ENCODE data around the gene SYT1. TPM values are rescaled to one million over a fixed set of nuclear protein-coding genes. Genes with fewer than 3 reads are reported as not detected.

Gene SYT1
- total RNA-seq, 1 donor from 2014 or later: not detected

DNA sequence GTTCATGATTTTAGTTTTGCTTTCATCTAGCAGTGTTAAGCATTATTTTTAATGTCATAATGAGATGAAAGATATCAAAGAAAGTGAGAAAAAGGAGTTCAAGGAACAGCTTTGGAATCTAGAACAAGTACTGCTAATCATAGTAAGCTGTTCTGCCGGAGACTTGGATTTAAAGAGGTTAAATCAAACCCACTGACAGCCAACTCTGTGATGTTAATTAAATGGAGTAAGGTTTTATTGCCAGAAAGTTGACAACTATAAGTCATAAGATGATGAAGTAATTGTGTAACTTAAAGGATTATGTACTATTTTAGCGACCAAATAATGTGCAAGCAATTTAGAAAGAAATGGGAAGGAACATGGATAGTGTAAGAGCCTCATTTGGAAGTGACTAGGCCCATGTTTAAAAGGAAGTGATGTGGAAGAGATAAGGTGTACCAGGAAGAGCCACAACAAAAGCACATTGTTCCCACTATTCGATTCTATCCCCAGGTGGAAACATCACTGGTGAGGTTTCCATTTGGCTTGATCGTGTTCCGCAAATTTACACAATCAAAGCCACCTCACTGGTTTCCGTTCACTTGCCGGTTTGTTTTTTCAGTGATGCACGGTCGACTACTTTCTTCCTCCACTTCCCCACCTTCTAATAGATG lies 437.7 kb downstream of the SYT1 start:
- DNase-seq (ENCODE audit: low spot score): no peak
- H3K27ac Mint-ChIP-seq: no peak overlapping the region
- no peaks in the 10 kb centered on the region for H3K27me3 Mint-ChIP-seq (ENCODE audit: low read depth)
- H3K9me3 Mint-ChIP-seq: no peaks in the 10 kb centered on the region
- intact Hi-C loops (cut with micrococcal nuclease): no loop called here
- H3K4me3 Mint-ChIP-seq (ENCODE audit: low read depth): no peak overlapping the region
- H3K4me1 Mint-ChIP-seq (ENCODE audit: low read depth): no peaks in the 10 kb centered on the region
- H3K36me3 Mint-ChIP-seq (ENCODE audit: low read depth): no peaks in the 10 kb centered on the region

DNA sequence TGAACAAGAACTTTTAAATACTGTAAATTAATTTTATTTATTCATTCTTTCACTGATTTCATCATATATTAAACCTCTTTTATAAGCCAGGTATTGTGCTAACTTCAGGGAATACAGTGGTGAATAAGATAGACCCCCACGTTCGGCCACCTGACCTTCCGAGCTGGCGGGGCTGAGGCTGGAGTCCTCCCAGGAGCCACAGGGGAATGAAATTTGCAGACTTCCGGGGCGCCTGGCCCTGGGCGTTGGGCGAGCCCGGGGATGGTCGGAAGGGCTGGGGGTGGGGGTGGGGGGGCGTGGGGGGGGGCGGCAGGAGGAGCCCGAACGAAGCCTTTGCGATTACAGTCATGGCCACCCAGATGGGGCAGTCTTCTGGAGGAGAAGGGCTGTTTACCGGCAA lies 442.8 kb downstream of the SYT1 start:
- Mint-ChIP-seq H3K27ac (no peak overlapping the region), H3K9me3 (peaks cover 10% of the 10 kb centered on the region), H3K36me3 (ENCODE audit: low read depth) (no peaks in the 10 kb centered on the region), H3K4me3 (ENCODE audit: low read depth) (no peak overlapping the region), H3K27me3 (ENCODE audit: low read depth) (no peaks in the 10 kb centered on the region), H3K4me1 (ENCODE audit: low read depth) (no peaks in the 10 kb centered on the region)
- intact Hi-C loops (cut with micrococcal nuclease): no loop called here
- DNase-seq (ENCODE audit: low spot score): no peak

DNA sequence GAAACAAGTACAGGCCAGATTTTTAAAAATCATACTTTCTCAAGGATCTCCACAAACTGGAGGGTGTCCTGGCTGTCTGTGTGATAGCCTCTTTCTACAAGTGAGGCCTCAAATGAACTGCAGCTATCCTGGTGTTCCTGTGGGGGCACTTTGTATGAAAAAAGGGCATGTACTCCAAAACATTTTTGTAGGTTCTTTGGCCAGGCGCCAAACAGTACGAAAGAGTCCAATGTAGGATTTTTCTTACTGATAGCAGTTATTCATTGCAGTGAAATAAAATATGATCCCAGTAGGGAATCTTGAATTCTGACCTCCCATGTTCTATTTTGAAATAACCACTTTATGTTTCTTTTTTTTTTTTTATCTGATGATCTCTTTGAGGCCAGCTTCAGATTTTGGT lies 444.5 kb downstream of the SYT1 start:
- Mint-ChIP-seq H3K4me3 (ENCODE audit: low read depth) (no peak overlapping the region), H3K27me3 (ENCODE audit: low read depth) (no peaks in the 10 kb centered on the region), H3K36me3 (ENCODE audit: low read depth) (no peaks in the 10 kb centered on the region), H3K27ac (no peak overlapping the region), H3K4me1 (ENCODE audit: low read depth) (no peaks in the 10 kb centered on the region), H3K9me3 (peaks cover 10% of the 10 kb centered on the region)
- intact Hi-C loops (cut with micrococcal nuclease): no loop called here
- DNase-seq (ENCODE audit: low spot score): no peak

DNA sequence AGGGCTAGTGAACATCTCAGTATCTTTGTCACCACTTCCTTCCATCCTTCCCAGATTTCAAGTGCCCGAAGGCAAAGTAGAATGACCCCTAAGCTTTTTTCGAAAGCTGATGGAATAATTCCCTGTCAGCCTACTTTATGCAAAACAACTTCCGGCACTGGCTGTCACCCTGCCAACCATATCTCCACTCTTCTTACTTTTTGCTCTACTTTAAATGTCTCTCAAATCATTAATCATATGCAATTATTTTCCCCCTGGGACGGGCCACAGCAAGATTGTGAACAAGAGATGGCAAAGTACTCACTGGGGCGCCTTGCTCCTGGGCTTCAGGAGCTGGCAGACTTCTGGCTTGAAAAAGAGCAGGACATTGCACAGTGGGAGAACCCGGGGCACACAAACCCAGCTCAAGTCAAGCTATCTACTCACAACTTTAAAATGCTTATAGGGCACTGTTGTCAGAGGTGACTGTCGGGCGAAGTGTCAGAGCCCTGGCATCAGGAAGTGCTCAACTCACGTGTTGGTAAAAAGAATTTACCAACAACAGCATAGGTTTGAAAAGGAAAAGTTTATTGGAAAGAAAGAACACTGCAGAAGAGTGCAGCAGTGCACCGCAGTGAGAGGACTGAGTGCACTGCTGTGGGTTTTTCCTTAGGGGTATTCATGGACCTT lies 452.7 kb downstream of the SYT1 start:
- H3K36me3 Mint-ChIP-seq (ENCODE audit: low read depth): no peaks in the 10 kb centered on the region
- H3K9me3 Mint-ChIP-seq: peaks cover 16% of the 10 kb centered on the region

DNA sequence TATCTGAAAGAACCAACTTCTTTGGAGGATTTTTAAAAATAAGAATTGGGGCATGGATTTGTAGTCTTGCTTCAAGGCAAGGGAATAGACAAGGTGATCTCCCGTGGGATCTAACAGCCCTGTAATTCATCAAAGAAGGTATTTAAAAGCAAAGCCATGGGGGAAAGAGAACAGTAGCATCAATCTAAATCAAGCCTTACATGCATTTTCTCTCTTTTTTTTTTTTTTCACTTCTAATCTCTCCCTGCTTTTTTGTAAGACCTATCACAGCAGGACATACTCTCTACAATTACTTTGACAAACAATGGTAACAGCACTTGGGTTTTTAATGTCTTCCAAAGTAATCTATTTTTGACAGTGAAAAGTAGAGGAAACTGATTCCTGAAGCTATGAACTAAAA lies 458.3 kb downstream of the SYT1 start:
- intact Hi-C loops (cut with micrococcal nuclease): no loop called here
- Mint-ChIP-seq H3K9me3 (peaks cover 17% of the 10 kb centered on the region), H3K36me3 (ENCODE audit: low read depth) (no peaks in the 10 kb centered on the region), H3K4me3 (ENCODE audit: low read depth) (no peak overlapping the region), H3K27me3 (ENCODE audit: low read depth) (no peaks in the 10 kb centered on the region), H3K27ac (no peak overlapping the region), H3K4me1 (ENCODE audit: low read depth) (no peaks in the 10 kb centered on the region)
- no peak for DNase-seq (ENCODE audit: low spot score)

More for the DNA sequence above, 452.7 kb downstream of the SYT1 start:
- intact Hi-C loops (cut with micrococcal nuclease): no loop called here
- no peak overlapping the region for H3K27ac Mint-ChIP-seq
- H3K27me3 Mint-ChIP-seq (ENCODE audit: low read depth): no peaks in the 10 kb centered on the region
- no peak overlapping the region for H3K4me3 Mint-ChIP-seq (ENCODE audit: low read depth)
- no peak for DNase-seq (ENCODE audit: low spot score)
- no peaks in the 10 kb centered on the region for H3K4me1 Mint-ChIP-seq (ENCODE audit: low read depth)

DNA sequence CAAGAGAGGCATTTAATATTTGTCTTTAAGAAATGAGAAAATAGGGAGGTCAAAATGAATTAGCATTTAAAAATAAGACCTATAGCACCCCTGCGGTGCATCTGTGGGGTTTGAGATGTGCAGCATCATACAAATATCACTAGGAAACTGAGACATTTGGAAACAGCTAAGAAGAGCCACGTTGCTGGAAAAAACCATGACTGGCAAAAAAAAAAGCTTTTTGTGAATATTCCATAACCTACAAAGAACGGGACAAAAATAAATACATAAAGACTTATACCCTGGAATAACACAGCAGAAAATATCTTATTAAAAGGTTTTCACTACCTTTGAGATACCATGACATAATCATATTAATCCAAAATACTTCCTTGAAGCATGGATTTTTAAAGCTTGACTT lies 460.0 kb downstream of the SYT1 start:
- H3K4me1 Mint-ChIP-seq (ENCODE audit: low read depth): no peaks in the 10 kb centered on the region
- no peaks in the 10 kb centered on the region for H3K27me3 Mint-ChIP-seq (ENCODE audit: low read depth)
- H3K4me3 Mint-ChIP-seq (ENCODE audit: low read depth): no peak overlapping the region
- intact Hi-C loops (cut with micrococcal nuclease): no loop called here
- H3K27ac Mint-ChIP-seq: no peak overlapping the region
- no peaks in the 10 kb centered on the region for H3K36me3 Mint-ChIP-seq (ENCODE audit: low read depth)
- H3K9me3 Mint-ChIP-seq: peaks cover 8% of the 10 kb centered on the region
- no peak for DNase-seq (ENCODE audit: low spot score)

DNA sequence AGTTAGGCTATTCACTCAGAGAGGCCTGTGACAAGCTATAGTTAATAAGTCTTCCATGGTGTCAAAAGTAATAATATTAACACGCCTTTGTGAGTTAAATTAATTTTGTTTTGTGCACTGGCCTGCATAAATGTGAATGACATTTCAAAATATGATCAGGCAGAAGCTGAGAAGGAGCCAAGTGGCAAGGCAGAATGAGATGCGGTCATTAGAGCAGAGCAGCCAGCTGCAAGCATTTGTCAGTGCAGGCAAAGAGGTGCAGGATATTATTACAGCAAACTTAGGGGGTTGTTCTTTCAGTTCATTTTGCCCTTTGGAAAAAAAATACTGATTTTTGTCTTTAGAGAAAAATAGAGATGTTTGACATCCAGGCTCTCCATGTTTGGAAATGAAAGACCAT lies 461.6 kb downstream of the SYT1 start:
- intact Hi-C loops (cut with micrococcal nuclease): no loop called here
- no peak overlapping the region for H3K27ac Mint-ChIP-seq
- DNase-seq (ENCODE audit: low spot score): no peak
- no peaks in the 10 kb centered on the region for H3K4me1 Mint-ChIP-seq (ENCODE audit: low read depth)
- H3K4me3 Mint-ChIP-seq (ENCODE audit: low read depth): no peak overlapping the region
- no peaks in the 10 kb centered on the region for H3K36me3 Mint-ChIP-seq (ENCODE audit: low read depth)
- peaks cover 5% of the 10 kb centered on the region for H3K9me3 Mint-ChIP-seq
- no peaks in the 10 kb centered on the region for H3K27me3 Mint-ChIP-seq (ENCODE audit: low read depth)

DNA sequence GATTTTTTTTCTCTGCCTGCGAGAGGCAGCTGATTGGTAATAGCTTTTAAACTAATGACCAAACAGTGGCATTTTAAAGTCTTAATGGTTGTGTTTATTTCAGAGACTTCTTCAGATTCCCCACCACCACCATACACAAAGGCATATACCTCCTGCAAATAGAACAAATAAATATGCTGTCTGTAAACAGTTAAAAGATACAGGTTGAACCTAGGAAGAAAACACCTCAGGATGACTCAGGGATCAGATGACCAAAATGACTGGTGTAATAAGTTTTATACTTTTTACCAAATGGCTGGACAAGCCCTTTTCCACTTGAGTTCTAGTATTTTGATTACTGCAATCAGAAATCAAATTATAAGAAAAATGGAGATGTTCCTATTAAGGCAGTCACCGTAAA lies 462.1 kb downstream of the SYT1 start:
- no peak for DNase-seq (ENCODE audit: low spot score)
- Mint-ChIP-seq H3K4me3 (ENCODE audit: low read depth) (no peak overlapping the region), H3K27ac (no peak overlapping the region), H3K27me3 (ENCODE audit: low read depth) (no peaks in the 10 kb centered on the region), H3K4me1 (ENCODE audit: low read depth) (no peaks in the 10 kb centered on the region), H3K36me3 (ENCODE audit: low read depth) (no peaks in the 10 kb centered on the region), H3K9me3 (peaks cover 5% of the 10 kb centered on the region)
- intact Hi-C loops (cut with micrococcal nuclease): no loop called here

DNA sequence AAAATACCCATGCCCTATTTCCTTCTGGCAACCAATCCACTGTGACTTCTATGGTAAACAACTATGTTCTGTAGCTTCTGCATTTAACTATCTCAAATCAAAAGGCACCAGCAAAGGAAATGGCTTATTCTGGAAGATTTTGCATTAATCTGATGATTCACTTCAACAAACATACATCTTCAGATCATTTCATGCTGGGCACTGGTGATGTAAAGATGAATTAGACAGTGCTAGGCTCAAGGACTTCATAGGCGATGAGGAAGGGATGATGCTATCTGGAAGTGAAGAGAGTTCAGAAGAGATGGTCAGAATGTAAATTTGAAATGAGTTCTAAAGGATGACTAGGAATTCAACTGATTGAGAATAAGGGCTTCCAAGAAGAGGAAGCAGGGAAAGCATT lies 462.9 kb downstream of the SYT1 start:
- no peak for DNase-seq (ENCODE audit: low spot score)
- H3K27me3 Mint-ChIP-seq (ENCODE audit: low read depth): no peaks in the 10 kb centered on the region
- no peak overlapping the region for H3K27ac Mint-ChIP-seq
- intact Hi-C loops (cut with micrococcal nuclease): no loop called here
- no peaks in the 10 kb centered on the region for H3K36me3 Mint-ChIP-seq (ENCODE audit: low read depth)
- no peaks in the 10 kb centered on the region for H3K4me1 Mint-ChIP-seq (ENCODE audit: low read depth)
- no peak overlapping the region for H3K4me3 Mint-ChIP-seq (ENCODE audit: low read depth)
- H3K9me3 Mint-ChIP-seq: peaks cover 3% of the 10 kb centered on the region

DNA sequence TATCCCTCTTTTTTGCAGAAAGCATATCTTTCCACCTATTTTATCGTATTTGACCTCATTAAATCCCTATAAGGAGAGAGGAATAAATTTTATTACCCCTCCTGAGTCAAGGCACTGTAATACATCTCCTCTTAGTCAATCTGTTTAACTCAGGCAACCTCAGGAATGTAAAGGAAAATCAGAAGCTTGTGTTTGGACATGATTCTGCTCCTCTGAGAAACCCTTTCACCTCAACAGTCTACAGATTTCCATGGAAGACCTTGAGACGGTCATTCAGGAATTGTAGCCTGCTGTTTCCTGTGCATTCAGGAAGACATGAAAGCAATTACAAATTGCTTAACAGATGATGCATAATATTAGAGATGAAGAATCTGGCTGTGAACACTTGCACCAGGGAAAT lies 465.4 kb downstream of the SYT1 start:
- intact Hi-C loops (cut with micrococcal nuclease): no loop called here
- Mint-ChIP-seq H3K27ac (no peak overlapping the region), H3K4me1 (ENCODE audit: low read depth) (no peaks in the 10 kb centered on the region), H3K9me3 (no peaks in the 10 kb centered on the region), H3K36me3 (ENCODE audit: low read depth) (no peaks in the 10 kb centered on the region), H3K4me3 (ENCODE audit: low read depth) (no peak overlapping the region), H3K27me3 (ENCODE audit: low read depth) (no peaks in the 10 kb centered on the region)
- DNase-seq (ENCODE audit: low spot score): no peak

DNA sequence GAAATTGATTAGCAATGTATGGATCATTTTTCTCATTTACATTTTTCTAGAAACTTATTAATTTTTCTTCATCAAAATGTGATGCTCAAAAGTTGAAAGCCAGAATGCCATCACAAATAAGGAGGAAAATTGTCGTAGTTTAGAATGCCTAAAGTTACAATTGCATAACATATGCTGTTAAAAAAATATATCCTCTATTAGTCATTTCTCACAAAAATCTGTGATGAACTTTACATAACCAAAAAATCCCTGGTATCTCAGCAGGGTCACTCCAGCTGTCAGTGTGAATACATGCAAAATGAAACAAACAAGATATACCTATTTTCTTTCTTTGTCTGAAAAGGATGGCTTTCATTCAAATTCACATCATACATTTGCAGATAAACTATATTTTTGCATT lies 467.3 kb downstream of the SYT1 start:
- H3K27ac Mint-ChIP-seq: no peak overlapping the region
- no peak overlapping the region for H3K4me3 Mint-ChIP-seq (ENCODE audit: low read depth)
- intact Hi-C loops (cut with micrococcal nuclease): no loop called here
- DNase-seq (ENCODE audit: low spot score): no peak
- no peaks in the 10 kb centered on the region for H3K9me3 Mint-ChIP-seq
- no peaks in the 10 kb centered on the region for H3K4me1 Mint-ChIP-seq (ENCODE audit: low read depth)
- no peaks in the 10 kb centered on the region for H3K36me3 Mint-ChIP-seq (ENCODE audit: low read depth)
- H3K27me3 Mint-ChIP-seq (ENCODE audit: low read depth): no peaks in the 10 kb centered on the region

DNA sequence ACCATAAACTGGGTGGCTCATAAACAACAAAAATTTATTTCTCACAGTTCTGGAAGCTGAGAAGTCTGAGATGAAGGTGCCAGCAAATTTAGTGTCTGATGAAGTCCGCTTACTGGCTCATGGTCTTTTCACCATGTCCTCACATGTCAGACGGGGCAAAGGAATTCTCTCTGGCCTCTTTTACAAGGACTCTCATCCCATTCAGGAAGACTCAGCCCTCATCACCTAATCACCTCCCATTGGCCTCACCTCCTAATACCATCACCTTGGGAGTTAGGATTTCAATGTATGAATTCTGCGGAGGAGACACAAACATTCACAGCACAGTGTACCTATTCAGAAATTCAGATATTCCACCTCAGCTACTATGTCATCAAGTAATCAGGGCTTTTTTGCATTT lies 468.6 kb downstream of the SYT1 start:
- Mint-ChIP-seq H3K4me3 (ENCODE audit: low read depth) (no peak overlapping the region), H3K27me3 (ENCODE audit: low read depth) (no peaks in the 10 kb centered on the region), H3K27ac (no peak overlapping the region), H3K4me1 (ENCODE audit: low read depth) (no peaks in the 10 kb centered on the region), H3K36me3 (ENCODE audit: low read depth) (no peaks in the 10 kb centered on the region), H3K9me3 (no peaks in the 10 kb centered on the region)
- intact Hi-C loops (cut with micrococcal nuclease): no loop called here
- no peak for DNase-seq (ENCODE audit: low spot score)

DNA sequence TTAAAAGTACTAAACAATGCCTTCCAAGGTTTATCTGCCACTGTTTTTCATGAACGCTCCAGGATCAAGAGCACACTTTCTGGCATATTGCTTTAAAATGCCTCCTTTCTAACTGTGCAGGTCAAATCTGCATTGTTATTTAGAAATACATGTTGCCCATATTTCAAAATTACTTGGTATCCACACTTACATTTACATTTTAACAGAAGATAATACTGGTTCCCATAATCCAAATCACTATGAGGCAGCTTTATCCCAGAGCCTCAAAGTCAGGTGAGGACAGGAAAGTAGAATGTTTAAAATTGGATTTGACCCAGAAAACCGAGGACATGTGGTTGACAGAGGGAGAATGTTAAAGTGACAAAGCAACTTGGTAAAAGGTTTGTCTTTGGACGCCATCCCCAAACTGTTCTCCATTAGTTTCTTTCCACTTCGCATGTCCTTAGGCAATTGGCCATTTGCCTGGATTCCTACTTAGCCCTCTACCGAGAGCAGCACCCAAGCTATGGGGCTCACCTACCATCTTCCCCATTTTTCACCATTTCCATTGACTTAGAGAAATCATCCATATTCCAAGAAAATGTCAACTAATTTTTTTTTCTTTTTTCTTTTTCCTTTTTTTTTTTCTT lies 473.2 kb downstream of the SYT1 start:
- H3K27ac Mint-ChIP-seq: no peak overlapping the region
- H3K4me3 Mint-ChIP-seq (ENCODE audit: low read depth): no peak overlapping the region
- H3K4me1 Mint-ChIP-seq (ENCODE audit: low read depth): no peaks in the 10 kb centered on the region
- intact Hi-C loops (cut with micrococcal nuclease): no loop called here
- DNase-seq (ENCODE audit: low spot score): no peak
- H3K27me3 Mint-ChIP-seq (ENCODE audit: low read depth): no peaks in the 10 kb centered on the region
- H3K9me3 Mint-ChIP-seq: peaks cover 3% of the 10 kb centered on the region
- H3K36me3 Mint-ChIP-seq (ENCODE audit: low read depth): no peaks in the 10 kb centered on the region

Measured in activated T-helper 2 cell treated with anti-CD3 and anti-CD28 coated beads, Interferon-gamma antibody, Interleukin-2, Interleukin-4, amounts not matched to agents 10 μg/mL and 5 μg/mL and 100 μg/mL, durations not matched to agents 14 hours and 24 hours and 36 hours (primary cell).